OCI-LY3 (cell line): ENCODE data around the gene ZNF106.

Experiments used
- EZH2phosphoT487 ChIP-seq: fragments of 200-600 bp; shearing (Covaris generic); IDR thresholded peaks from 2 replicates; pipeline ENCODE4 v1.6.1; 2018; ENCODE audit warnings: antibody characterized with exemption, mixed run types, low read depth
- TF ChIP-seq, protein P1 (sequence below): fragments of 200-600, 300-600 bp; sonication (generic); IDR thresholded peaks from 2 replicates; pipeline ENCODE4 v1.5.1; 2014; ENCODE audit warnings: antibody characterized with exemption, low read length, low read depth

DNA sequence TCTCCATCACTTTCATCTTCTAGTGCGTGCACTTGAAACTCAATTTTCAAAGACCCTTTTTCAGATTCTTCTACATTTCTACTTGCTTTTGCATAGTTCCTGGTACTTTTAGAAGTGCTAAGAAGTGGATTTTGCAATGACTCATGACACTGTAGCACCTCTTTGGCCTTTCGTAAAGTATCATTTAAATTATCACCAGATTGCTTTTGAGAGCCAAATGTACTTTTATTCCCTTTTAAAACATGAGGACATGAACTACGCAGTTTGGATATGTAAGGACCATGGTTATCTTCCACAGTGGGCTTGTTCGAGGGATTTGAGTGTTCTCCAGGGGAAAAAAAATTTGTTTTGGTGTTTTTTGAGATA is 40.5 kb downstream of the ZNF106 start:
- TF ChIP-seq, protein P1, sequence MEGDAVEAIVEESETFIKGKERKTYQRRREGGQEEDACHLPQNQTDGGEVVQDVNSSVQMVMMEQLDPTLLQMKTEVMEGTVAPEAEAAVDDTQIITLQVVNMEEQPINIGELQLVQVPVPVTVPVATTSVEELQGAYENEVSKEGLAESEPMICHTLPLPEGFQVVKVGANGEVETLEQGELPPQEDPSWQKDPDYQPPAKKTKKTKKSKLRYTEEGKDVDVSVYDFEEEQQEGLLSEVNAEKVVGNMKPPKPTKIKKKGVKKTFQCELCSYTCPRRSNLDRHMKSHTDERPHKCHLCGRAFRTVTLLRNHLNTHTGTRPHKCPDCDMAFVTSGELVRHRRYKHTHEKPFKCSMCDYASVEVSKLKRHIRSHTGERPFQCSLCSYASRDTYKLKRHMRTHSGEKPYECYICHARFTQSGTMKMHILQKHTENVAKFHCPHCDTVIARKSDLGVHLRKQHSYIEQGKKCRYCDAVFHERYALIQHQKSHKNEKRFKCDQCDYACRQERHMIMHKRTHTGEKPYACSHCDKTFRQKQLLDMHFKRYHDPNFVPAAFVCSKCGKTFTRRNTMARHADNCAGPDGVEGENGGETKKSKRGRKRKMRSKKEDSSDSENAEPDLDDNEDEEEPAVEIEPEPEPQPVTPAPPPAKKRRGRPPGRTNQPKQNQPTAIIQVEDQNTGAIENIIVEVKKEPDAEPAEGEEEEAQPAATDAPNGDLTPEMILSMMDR, result no peak
- TF ChIP-seq EZH2phosphoT487, result no peak
